Measurements from ENCODE around the gene COL4A1.

GRCh38 chr13:110280231-110280813, 26.6 kb downstream of the COL4A1 start:
- TF ChIP-seq CTCF (IDR thresholded peaks at IDR 0.05): no peak
- TF ChIP-seq POLR2A (IDR thresholded peaks at IDR 0.05): no peak

Measured in heart left ventricle (tissue), 13 donors.